Fibroblast of skin of right biceps (primary cell): Measurements from ENCODE around the gene NUP54.
A peak's percentile ranks its signal among the peaks of the same experiment; 100 is the strongest.

Experiments used
- DNase-seq: peaks from one replicate; pipeline ENCODE4 v3.0.0-alpha.2; 2013

NUP54 gene

GRCh38 chr4:76144546-76144945, 3.7 kb downstream of the NUP54 start:
- no peak for DNase-seq

- DNase-seq = no peak
These were observed 7.0 kb downstream of the NUP54 start for GRCh38 chr4:76141241-76141640.

GRCh38 chr4:76127754-76128153, 20.4 kb downstream of the NUP54 start:
- DNase-seq = no peak

- peak; percentile 2 for DNase-seq
These were observed 22.4 kb downstream of the NUP54 start for GRCh38 chr4:76125816-76126215.

- DNase-seq = no peak
These were observed 28.0 kb downstream of the NUP54 start for GRCh38 chr4:76120199-76120598.

GRCh38 chr4:76117536-76117935, 30.7 kb downstream of the NUP54 start:
- DNase-seq = no peak

GRCh38 chr4:76116821-76117220, 31.4 kb downstream of the NUP54 start:
- DNase-seq = no peak

- DNase-seq = peak; percentile 30
These were observed 39.6 kb downstream of the NUP54 start for GRCh38 chr4:76108467-76109181.

GRCh38 chr4:76106442-76106841, 41.8 kb downstream of the NUP54 start:
- DNase-seq = no peak

GRCh38 chr4:76105652-76106051, 42.5 kb downstream of the NUP54 start:
- no peak for DNase-seq

- DNase-seq = no peak
These were observed 52.1 kb downstream of the NUP54 start for GRCh38 chr4:76096076-76096475.

- DNase-seq = no peak
These were observed 52.6 kb downstream of the NUP54 start for GRCh38 chr4:76095568-76095967.

- DNase-seq = no peak
These were observed 57.1 kb downstream of the NUP54 start for GRCh38 chr4:76091052-76091451.

GRCh38 chr4:76090241-76090691, 57.9 kb downstream of the NUP54 start:
- DNase-seq = peak; percentile 79

- no peak for DNase-seq
These were observed 59.5 kb downstream of the NUP54 start for GRCh38 chr4:76088719-76089118.

GRCh38 chr4:76087007-76087769, 61.0 kb downstream of the NUP54 start:
- DNase-seq = peak; percentile 54

GRCh38 chr4:76084542-76084941, 63.7 kb downstream of the NUP54 start:
- no peak for DNase-seq

- no peak for DNase-seq
These were observed 64.7 kb downstream of the NUP54 start for GRCh38 chr4:76083386-76083988.

- peak; percentile 3 for DNase-seq
These were observed 70.1 kb downstream of the NUP54 start for GRCh38 chr4:76078033-76078613.

GRCh38 chr4:76074993-76075600, 73.1 kb downstream of the NUP54 start:
- no peak for DNase-seq

GRCh38 chr4:76074468-76074867, 73.7 kb downstream of the NUP54 start, which contains the start of gene ART3:
TSS of gene ART3 (plus strand) at chr4:76074709. CDS start at chr4:76075890, 1,181 bp downstream.
- no peak for DNase-seq

- no peak for DNase-seq
These were observed 75.4 kb downstream of the NUP54 start for GRCh38 chr4:76072760-76073159.
